OCI-LY1 (cell line): ENCODE measurements around the gene LIX1L.

Experiments
- H2AFZ ChIP-seq: fragments of 200-600 bp; sonication (generic), shearing (Covaris generic); 2 replicates; pipeline ENCODE4 v1.6.0; 2014; ENCODE audit warnings: antibody characterized with exemption, mild to moderate bottlenecking, low read length
- H3F3A ChIP-seq: fragments of 200-600 bp; sonication (generic), shearing (Covaris generic); 2 replicates; pipeline ENCODE4 v1.6.0; 2014; ENCODE audit warnings: mild to moderate bottlenecking, antibody characterized with exemption, low read length, moderate library complexity; ENCODE audit not compliant: insufficient read depth
- H3K27ac ChIP-seq: fragments of 200-600 bp; sonication (generic); 2 replicates; pipeline ENCODE4 v1.5.1; 2014; ENCODE audit warnings: low read length, mixed run types, mild to moderate bottlenecking, low read depth; ENCODE audit not compliant: poor library complexity, severe bottlenecking
- H3K27me3 ChIP-seq: fragments of 200-600 bp; sonication (generic); 2 replicates; pipeline ENCODE4 v1.6.0; 2014; ENCODE audit warnings: antibody characterized with exemption, mild to moderate bottlenecking, low read length, moderate library complexity; ENCODE audit not compliant: insufficient read depth
- H3K36me3 ChIP-seq: fragments of 200-600 bp; sonication (generic); 2 replicates; pipeline ENCODE4 v1.6.1; 2014; ENCODE audit warnings: mild to moderate bottlenecking, antibody characterized with exemption, low read length, moderate library complexity, mixed read lengths; ENCODE audit not compliant: insufficient read depth
- H3K4me1 ChIP-seq: fragments of 200-600 bp; sonication (generic); 2 replicates; pipeline ENCODE4 v1.5.1; 2014; ENCODE audit warnings: mild to moderate bottlenecking, low read length, moderate library complexity; ENCODE audit not compliant: insufficient read depth, severe bottlenecking
- H3K4me2 ChIP-seq: fragments of 200-600 bp; sonication (generic), shearing (Covaris generic); 2 replicates; pipeline ENCODE4 v1.6.1; 2014; ENCODE audit warnings: low read length
- H3K4me3 ChIP-seq: fragments of 200-600 bp; sonication (generic); 2 replicates; pipeline ENCODE4 v1.5.1; 2014; ENCODE audit warnings: low read length, low read depth, mild to moderate bottlenecking, mixed read lengths; ENCODE audit not compliant: poor library complexity, severe bottlenecking
- H3K79me2 ChIP-seq: fragments of 200-600 bp; shearing (Covaris generic); 2 replicates; pipeline ENCODE4 v1.6.1; 2016; ENCODE audit warnings: mixed run types, low read length, mixed read lengths; ENCODE audit not compliant: insufficient read depth
- H3K9ac ChIP-seq: fragments of 200-600 bp; sonication (generic), shearing (Covaris generic); 2 replicates; pipeline ENCODE4 v1.6.1; 2014; ENCODE audit warnings: mild to moderate bottlenecking, low read length, mixed read lengths
- H3K9me2 ChIP-seq: fragments of 200-600 bp; sonication (generic), shearing (Covaris generic); 2 replicates; pipeline ENCODE4 v1.6.1; 2014; ENCODE audit warnings: low read depth, mild to moderate bottlenecking, low read length, mixed read lengths
- H3K9me3 ChIP-seq: fragments of 200-600 bp; shearing (Covaris generic); 2 replicates; pipeline ENCODE4 v1.6.1; 2014; ENCODE audit warnings: low read length, mixed read lengths
- H4K20me1 ChIP-seq: fragments of 200-600 bp; sonication (generic), shearing (Covaris generic); 2 replicates; pipeline ENCODE4 v1.6.0; 2016; ENCODE audit warnings: mild to moderate bottlenecking, low read length; ENCODE audit not compliant: insufficient read depth
- EZH2 ChIP-seq: fragments of 200-600 bp; sonication (generic), shearing (Covaris generic); IDR thresholded peaks from 2 replicates; pipeline ENCODE4 v1.8.0; 2017; ENCODE audit warnings: borderline replicate concordance, mixed run types, mild to moderate bottlenecking, antibody characterized with exemption, low read length, moderate library complexity, mixed read lengths
- TF ChIP-seq, protein P1 (sequence below): fragments of 200-600 bp; sonication (generic), shearing (Covaris generic); IDR thresholded peaks from 2 replicates; pipeline ENCODE4 v1.5.1; 2017; ENCODE audit warnings: mild to moderate bottlenecking, antibody characterized with exemption, low read length, moderate library complexity, mixed read lengths

The LIX1L gene

DNA sequence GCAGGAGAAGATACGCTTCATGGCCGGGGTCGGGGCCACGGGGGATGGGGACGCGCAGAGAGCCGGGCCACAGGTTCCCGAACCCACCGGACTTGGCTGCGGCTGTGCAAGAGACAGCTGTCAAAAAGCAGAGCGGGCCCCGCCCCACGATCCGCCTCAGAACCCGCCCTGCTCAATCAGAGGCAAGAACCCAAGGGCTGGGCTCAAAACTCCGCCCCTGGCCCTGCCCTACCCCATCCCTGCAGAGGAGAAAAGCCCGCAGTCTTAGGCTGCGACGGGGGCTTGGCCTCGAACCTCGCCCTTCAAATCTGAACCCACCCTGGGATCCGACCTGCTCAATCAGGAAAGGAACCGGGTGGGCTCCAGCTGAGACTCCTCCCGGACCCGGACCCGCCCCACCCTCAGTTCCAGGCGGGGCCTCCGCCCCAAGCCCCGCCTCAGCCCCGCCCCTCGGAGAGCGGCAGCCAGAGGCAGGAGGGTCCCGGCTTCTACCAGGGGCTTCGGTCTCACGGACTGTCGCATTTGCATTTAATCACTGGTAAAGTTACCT is 72.0 kb downstream of the LIX1L start, which contains the start of gene ANKRD35:
ANKRD35 (minus strand) TSS at position 129 of the 550 bp plus-strand sequence; CDS start at position 21, 108 bp downstream.
- H3K9me3 ChIP-seq: no peaks in the 10 kb centered on the region
- H3K79me2 ChIP-seq: no peaks in the 10 kb centered on the region
- peak within 1 kb of the TSS; percentile 63 for H3K4me3 ChIP-seq
- H2AFZ ChIP-seq: no peak within 1 kb of the TSS
- no peaks in the 10 kb centered on the region for H3F3A ChIP-seq
- no peaks in the 10 kb centered on the region for H3K9me2 ChIP-seq
- H4K20me1 ChIP-seq: no peaks in the 10 kb centered on the region
- H3K4me2 ChIP-seq: peak within 1 kb of the TSS; percentile 75
- H3K27ac ChIP-seq: no peak within 1 kb of the TSS
- TF ChIP-seq, protein P1, sequence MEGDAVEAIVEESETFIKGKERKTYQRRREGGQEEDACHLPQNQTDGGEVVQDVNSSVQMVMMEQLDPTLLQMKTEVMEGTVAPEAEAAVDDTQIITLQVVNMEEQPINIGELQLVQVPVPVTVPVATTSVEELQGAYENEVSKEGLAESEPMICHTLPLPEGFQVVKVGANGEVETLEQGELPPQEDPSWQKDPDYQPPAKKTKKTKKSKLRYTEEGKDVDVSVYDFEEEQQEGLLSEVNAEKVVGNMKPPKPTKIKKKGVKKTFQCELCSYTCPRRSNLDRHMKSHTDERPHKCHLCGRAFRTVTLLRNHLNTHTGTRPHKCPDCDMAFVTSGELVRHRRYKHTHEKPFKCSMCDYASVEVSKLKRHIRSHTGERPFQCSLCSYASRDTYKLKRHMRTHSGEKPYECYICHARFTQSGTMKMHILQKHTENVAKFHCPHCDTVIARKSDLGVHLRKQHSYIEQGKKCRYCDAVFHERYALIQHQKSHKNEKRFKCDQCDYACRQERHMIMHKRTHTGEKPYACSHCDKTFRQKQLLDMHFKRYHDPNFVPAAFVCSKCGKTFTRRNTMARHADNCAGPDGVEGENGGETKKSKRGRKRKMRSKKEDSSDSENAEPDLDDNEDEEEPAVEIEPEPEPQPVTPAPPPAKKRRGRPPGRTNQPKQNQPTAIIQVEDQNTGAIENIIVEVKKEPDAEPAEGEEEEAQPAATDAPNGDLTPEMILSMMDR: no peak
- TF ChIP-seq EZH2: no peak
- no peak within 1 kb of the TSS; the same call in 1 of the 2 replicates for H3K9ac ChIP-seq
- peaks cover 7% of the 10 kb centered on the region for H3K4me1 ChIP-seq
- no peaks in the 10 kb centered on the region for H3K36me3 ChIP-seq
- peaks cover 19% of the 10 kb centered on the region; the same call in 1 of the 2 replicates for H3K27me3 ChIP-seq

DNA sequence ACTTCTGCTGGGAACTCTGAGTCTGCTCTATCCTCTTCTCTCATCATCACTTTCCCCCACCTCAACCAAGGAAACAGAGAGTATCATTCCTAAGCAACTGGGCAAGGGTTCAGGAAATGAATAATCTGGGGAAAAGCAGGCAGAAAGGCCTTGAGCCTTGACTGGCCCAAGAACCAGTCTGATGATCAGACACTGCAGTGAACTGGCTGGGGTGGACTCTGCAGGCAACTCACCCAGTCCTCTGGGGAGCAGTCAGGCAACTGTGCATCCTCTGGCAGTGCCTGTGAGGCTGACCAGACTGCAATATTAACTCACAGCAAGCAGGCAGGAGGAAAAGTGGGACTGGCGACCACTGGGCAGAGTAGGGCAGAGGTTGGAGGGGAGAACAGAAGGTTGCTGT is 73.1 kb downstream of the LIX1L start:
- no peaks in the 10 kb centered on the region for H3K79me2 ChIP-seq
- H3K27ac ChIP-seq: no peak overlapping the region
- H4K20me1 ChIP-seq: no peaks in the 10 kb centered on the region
- no peaks in the 10 kb centered on the region for H3K9me2 ChIP-seq
- H3K36me3 ChIP-seq: no peaks in the 10 kb centered on the region
- peaks cover 7% of the 10 kb centered on the region for H3K4me1 ChIP-seq
- TF ChIP-seq, protein P1: no peak
- TF ChIP-seq EZH2: no peak
- no peaks in the 10 kb centered on the region for H3F3A ChIP-seq
- H3K9me3 ChIP-seq: no peaks in the 10 kb centered on the region
- no peak overlapping the region for H3K4me2 ChIP-seq
- no peak overlapping the region for H3K4me3 ChIP-seq
- peaks cover 19% of the 10 kb centered on the region; the same call in 1 of the 2 replicates for H3K27me3 ChIP-seq
- H2AFZ ChIP-seq: no peak overlapping the region
- H3K9ac ChIP-seq: no peak overlapping the region
